Measurements from ENCODE around the gene SCAMP4.

Gene SCAMP4, protein sequence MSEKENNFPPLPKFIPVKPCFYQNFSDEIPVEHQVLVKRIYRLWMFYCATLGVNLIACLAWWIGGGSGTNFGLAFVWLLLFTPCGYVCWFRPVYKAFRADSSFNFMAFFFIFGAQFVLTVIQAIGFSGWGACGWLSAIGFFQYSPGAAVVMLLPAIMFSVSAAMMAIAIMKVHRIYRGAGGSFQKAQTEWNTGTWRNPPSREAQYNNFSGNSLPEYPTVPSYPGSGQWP

DNA sequence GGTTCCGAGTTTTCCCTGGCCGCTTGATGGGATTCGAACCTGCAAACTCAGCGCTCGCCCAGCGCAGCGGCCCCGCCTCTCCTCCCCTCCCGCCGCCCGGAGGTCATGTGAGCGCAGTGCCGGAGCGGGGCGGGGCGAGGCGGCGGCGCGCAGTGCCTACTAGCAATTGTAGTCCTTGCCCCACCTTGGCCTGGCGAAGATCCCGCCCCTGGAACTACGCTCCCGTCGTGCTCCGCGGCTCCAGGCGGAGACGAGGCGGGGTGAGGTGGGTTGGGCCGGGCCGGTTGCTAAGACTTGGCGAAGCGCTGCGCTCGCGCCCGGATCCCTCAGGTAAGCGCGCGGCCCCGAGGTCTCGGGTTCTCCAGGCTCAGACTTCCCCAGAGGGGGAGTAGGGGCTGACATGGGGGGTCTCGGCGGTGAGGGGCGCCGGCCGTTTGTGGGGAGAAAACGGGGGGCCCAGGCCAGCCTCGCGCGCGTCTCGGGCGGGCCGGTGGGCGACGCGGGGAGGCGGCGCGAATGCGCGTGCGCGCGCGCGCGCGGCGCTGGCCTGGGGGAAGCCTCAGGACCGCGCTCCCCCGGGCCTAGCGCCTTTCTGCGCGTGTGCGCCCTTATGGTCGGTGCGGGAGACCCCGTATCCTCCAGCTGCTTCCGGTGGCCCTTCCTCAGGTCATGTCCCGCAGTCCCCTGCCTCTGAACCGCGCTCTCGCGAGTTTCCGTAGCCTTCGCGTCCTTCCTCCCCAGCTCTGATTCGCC, at the start of gene SCAMP4, which contains the start of gene ADAT3:
TSS of gene SCAMP4 (plus strand) at position 290 of the 753 bp plus-strand sequence. CDS start 9,621 bp downstream, outside the sequence.
TSS of gene ADAT3 (plus strand) at position 290 of the 753 bp plus-strand sequence. CDS start 6,649 bp downstream, outside the sequence.
- DNase-seq (ENCODE audit: low spot score) = peak; percentile 98

DNA sequence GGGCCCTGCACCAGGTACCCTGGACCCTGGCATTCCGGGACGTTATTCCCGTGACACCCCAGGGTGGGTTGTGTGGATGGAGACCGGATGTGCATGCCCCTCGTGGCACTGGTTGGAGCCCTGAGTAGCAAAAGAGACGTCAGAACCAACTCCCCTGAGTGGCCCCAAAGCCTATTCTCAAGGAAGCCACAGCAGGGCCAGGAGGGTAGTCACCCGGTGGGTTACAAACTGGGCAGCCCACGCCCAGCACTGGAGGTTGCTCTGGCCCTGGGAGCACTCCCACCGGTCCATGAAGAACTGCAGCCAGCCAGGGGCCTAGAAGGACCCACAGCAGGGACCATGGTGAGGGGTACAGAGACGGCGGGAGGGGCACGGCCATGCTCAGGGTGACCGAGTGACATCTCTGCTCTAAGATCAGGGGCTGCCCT, 49.4 kb upstream of the SCAMP4 start:
- no peak for DNase-seq (ENCODE audit: low spot score)

DNA sequence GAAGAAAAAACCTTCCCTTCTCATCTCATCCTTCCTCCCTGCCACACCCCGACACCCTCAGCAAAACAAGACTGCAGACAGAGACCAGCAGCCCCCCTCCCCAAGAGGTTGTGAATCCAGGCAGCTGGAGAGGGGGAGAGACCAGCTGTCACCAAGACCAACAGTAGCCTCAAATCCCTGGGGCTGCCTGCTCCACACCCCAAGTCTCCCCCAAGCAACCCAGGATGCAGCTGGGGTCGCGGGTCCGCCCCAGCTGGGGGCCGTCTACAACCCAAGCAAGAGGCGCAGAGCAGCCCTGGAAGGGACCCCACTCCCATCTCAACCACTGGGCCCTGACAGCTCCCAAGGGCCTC, 48.9 kb upstream of the SCAMP4 start:
- no peak for DNase-seq (ENCODE audit: low spot score)

DNA sequence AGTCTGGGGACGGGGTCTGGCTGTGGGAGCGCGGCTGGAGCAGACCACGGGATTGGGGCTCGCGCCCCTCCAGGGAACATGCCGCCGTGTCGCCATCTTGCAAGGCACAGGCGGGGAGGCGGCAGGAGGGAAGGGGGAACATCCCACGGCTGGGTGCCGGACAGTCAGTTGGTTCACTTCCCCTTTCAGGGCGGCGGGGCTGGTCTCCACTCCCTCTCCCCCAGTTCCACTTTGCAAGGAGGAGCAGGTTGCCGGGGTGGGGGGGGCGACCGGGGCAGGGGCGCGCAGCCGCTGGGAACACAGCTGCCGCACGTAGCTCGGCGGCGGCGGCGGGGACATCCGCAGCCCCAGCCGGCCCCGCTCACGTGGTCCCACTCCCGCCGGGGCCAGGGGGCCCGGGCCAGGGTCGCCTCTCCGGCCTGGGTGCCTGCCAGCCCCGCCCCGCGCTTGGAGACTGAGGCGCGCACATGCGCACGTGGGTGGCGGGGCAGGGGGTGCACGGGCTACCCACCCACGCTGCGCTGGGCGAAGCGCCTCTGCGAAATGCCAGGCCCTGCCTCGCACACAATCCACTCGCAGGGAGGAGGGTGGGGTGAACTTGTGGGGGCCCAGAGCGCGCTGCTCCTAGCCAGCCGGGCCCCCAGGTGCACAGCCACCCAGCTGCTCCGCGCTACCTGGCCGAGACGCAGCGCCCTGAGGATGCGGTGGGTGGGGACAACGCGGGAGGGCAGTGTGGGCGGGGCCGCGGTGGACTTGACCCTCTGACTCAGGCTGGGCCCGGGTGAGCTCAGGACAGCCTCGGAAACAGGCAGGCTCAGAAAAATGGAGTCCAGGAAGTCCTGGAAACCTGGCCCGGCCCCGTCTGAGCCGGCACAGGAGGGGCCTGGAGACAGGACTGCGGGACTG, 48.2 kb upstream of the SCAMP4 start:
- peak; percentile 91 for DNase-seq (ENCODE audit: low spot score)

DNA sequence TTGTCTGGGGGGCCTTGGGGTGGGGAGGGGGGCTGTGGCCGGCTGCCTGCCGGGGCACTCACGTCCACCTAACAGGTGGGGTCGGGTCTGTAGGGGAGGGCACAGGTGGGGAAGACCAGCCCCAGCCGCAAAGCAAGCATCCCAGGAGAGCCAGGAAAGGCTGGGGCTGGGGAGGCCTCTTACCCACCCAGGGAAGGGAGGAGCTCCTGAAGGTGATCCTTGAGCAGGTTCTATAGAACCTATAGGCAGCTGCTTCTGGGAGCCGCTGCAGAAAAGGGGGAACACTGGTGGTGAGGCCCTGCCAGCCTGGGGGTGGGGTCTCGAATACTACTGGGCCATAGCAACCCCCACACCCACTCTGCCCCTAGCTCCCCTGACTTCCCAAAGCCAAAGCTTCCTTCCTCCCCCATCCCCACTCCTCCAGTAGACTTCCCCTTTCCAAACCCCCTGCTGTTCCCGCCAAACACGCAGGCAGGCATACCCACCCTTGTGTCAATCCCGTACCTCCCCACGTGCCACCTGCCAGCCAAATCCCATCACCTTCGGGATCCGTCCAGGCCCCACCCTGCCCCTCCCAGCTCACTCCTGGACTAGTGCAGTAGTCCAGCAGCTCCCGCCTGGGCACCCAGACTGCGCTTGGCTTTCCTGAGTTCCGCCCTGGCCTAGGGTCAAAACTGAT, 47.4 kb upstream of the SCAMP4 start:
- no peak for DNase-seq (ENCODE audit: low spot score)

DNA sequence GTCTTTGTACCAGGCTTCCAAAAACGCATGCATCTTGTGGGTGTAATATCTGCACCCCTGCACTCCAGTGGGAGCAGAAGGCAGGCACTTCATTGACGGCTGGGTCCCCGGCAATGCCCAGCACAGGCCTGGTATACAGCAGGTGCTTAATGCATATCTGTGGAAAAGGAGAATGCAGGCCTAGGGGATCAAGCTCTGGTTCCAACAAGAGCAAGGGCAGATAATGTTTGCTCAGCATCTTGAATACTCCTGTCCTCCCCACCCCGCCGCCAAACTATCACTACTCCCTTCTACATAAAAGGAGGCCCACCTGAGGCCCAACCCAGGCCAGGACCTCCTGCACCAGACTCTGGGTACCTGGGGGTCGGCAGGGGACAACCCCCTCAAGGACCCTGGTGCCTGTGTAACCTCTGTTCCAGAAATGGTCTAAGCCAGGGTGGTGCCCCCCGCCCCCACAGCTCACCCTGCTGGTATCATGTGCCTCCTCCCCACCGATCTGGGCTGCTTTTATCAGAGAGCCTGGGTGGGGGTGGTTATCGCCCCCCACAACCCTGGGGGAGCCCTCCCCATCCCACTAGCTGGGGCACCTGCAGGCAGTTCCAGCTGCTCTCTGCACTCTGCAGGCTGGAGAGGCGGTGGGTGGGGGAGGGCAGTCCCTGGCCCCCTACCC, 46.7 kb upstream of the SCAMP4 start:
- no peak for DNase-seq (ENCODE audit: low spot score)

DNA sequence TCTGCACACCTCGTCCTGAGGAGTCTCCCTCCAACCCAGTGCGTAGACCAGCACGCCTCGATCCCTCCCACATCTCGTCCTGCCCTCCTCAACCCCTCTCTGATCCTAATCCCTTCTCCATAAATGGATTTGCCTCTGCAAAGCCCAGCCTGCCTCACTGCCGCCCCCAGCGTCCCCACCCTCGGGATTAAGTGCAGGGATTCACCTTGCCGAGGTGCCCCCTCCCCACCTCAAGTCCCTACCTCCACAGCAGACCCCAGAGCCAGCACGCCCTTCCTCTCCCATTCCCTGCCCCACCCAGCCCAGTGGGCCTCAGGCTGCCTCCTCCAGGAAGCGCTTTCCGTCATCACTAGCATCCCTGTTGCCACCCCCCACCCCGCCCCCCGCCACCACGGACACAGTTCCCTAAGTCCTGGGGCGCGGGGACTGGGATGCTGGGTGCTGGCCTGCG, 45.8 kb upstream of the SCAMP4 start:
- DNase-seq (ENCODE audit: low spot score) = no peak

DNA sequence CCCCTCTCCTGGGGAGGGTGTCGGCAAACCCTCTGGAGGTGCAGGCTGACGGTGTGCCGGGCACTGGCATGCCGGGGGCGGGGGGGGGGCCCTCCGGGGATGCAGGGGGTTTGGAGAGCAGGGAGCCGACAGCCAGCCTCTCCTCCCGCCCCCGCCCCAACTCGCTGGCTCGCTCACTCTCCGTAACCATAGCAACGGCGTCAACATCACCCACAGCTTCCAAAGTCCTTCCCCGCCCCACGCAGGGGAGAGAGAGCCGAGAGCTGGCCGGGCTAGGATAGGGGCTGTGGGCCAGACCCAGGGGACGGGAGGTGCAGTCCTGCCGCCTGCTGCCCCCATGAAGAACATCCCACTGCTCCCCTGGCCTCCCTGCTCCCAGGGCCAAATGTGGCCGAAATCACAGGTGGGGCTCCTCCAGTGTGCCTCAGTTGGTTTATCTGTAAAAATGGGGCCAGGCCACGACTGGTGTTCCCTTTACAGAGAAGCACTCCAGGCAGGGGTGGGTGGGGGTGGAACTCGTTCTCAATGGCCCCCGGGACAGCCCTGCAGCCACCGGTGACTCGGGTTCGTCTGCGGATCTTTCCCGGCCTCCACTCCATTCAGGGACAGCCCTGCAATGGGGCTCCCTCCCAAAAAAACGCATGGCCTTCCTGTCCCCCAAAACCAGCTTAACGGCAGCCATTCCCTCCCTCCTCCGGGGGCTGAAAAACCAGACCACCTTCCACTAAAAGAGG, 45.0 kb upstream of the SCAMP4 start:
- DNase-seq (ENCODE audit: low spot score) = peak; percentile 90

DNA sequence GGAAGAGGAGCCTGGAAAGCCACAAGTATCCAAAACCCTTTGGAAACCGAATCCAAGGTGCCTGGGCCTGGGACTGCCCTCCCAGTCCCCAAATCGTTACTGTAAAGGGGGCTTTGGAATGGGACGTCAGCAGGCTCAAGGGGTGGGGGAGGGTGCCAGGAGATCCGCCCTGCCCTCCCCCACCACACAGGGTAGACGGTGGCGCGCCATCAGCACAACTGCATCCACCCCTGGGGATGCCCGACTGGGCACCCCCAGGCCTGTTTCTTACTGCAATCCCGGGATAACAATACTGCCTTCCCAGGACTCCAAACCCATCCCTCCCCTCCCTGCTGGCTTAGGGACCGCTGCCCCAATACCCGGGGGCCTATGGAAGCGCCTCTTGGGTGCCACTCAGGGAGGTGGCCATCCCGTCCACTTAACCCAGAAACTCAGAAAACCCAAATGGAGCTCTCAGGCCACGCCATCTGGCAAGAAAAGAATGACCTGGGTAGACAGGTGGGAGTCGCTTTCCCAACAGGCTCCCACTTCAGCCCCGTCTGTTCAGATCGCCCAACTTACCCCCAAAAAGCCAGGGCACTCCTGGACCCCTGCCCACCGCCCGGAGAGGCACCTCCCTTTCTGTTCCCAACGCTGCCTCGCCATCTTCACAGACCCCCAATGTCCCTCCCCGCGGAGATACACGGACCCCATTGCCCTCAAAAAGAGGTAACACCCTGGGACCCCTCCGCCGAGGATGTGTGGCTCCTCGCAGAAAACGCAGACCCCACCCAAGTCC, 44.2 kb upstream of the SCAMP4 start:
- no peak for DNase-seq (ENCODE audit: low spot score)

DNA sequence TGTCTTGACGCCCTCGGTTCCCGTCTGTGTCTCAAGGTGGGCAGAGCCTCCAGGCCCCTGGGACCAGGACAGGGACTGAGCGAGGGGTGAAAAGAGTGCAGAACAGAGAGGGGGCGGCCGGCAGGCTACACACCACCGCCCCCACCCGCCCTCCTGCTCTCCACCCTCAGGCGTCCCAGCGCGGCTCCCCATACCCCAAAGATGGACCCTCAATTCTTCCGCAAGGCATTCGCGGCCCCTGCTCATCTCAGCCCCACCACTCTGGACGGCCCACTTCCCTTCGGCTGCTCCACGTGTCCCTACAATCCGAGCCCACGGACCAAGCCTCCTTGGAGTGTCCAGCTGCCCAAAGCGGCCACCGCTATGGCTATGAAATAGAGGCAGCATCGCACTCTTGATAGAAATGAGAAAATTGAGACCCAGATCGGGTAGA, 43.6 kb upstream of the SCAMP4 start:
- DNase-seq (ENCODE audit: low spot score) = no peak

DNA sequence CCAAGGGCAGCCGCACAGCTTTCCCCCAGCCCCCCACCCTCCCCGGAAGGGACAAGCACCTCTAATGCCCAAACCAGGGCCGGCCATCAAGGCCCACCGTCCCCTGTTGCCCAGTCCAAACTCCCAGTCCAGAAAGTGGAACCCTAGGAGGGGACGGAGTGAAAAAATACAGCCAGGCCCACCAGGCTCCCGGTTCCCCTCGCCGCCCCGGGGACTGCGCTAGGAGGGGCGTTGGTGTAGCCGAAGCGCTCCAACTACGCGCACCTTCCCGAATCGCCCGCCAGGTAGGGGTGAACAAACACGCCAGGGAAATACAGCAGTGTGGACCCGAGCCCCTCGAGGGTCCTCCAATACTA, 43.2 kb upstream of the SCAMP4 start:
- DNase-seq (ENCODE audit: low spot score) = no peak

DNA sequence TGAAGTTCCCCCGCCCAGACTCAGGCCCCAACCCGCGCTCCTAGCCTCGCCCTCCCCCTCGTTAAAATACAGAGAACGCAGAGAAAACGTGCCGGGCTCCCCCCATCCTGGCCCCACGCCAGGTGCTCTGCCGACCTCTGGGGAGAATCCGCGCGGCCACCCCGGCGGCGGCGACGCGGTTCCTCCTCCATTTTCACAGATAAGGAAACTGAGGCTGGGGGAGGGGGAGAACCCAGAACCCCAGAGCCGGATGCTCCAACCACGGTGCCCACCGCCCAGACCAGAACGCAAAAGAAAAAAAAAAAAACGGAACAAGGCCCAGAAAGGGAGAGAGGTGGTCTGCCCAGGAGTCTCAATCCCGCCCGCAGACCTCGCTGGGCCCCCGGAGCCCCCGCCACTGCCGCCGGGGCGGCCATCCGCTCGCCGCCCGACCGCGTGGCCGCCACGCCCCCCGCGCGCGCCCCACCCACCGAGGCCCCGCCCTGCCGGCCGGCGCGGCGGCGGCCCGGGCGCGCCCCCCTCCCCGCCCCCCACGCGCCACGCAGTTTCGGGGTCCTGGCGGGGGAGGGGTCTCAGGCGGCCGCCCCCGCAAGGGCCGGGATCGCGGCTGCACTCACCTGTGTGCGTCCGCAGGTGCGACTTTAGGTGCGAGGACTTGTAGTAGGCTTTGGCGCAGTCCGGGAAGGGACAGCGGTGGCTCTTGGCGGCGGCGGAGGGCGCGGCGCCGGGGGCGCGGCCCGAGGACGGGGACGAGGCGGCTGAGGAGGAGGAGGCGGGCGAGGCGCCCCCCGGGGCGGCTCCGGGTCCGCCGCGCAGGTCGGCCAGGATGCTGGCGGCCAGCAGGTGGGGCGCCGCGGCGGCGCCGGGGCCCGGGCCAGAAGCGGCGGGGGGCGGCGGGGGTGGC, 42.5 kb upstream of the SCAMP4 start:
- peak; percentile 81 for DNase-seq (ENCODE audit: low spot score)

DNA sequence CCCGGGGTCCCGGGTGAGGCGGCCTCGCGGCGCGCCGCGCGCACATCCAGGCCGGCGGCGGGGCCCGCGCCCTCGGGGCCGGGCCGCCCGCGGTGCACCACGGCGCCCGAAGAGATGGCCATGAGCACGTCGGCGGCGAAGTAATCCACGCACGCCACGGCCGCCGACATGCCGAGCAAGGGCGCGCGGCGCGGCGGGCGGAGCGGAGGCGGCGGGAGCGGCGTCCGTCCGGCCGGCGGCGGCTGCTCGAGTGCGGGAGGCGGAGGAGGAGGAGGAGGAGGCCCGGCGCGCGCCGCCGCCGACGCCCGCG, 41.9 kb upstream of the SCAMP4 start, which contains the start of gene KLF16:
TSS of gene KLF16 (minus strand) at position 252 of the 310 bp plus-strand sequence. CDS start at position 170, 82 bp downstream.
- no peak for DNase-seq (ENCODE audit: low spot score)

DNA sequence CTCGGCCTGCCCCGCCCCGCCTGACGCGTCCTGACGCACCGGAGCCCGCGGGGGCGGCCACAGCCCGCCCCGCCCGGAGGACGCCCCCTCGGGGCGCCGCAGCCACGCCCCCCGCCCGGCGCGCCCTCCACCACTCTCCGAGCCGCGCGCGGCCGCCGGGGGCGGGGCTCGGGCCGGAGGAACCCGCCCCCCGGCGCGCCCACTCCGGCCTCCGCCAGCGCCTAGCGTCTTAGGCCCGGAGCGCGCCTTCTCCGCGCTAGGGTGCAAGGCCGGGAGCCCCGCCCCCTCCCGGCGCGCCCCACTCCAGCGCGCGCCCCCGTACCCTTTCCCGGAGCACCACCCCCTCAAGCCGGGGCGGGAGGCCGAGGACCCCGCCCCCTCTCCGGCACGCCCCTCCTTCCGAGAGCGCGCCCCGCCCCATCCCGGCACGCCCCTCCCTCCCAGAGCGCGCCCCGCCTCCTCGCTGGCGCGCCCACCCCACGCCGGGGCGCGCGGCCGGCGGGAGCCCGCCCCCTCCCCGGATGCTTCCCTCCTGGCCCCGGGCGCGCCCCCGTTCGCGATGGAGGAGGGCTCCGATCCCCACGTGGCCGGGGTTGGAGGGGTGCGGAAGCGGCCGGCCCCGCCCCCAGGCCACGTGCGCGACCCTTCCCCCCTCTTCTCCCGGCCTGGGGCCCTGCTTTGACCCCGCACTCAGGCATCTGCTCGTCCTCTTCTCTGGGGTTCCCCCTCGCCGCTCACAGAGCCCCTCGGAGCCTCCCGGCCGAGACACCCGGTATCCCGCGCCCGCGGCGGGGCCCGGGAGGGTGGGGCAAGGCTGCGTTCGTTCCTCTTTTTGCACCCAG, 41.3 kb upstream of the SCAMP4 start:
- peak; percentile 98 for DNase-seq (ENCODE audit: low spot score)

DNA sequence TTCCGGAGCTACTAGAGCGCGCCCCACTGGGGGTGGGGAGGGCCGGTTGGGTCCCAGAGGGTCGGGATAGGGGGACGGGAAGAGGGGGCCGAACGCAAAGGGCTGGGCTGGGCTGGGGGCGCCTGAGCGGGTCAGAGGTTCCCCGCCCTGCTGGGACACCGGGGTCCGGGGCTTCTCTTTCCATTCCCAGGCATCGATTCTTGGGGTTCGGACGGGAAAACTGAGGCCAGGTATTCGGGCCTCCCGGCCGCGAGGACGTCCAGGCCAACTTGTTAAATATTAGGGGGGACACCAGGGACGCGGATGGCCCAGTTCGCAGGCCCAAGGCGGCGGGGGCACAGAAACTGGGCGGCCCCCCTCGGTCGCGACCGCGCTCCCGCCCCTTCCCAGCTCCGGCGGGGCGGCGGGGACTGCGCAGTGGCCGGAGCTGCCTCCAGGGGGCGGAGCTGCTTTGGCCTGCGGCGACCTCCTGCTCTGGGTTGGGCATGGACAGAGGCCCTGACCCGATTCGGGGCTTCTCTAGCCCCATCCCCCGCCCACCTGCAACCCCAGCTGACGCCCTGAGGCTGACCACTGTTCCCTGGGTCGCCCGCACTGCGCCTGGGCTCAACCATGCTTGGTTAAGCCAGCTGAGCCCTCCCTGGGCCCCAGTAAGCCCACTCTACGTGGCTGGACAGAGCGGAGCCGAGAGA, 40.6 kb upstream of the SCAMP4 start:
- peak; percentile 85 for DNase-seq (ENCODE audit: low spot score)

DNA sequence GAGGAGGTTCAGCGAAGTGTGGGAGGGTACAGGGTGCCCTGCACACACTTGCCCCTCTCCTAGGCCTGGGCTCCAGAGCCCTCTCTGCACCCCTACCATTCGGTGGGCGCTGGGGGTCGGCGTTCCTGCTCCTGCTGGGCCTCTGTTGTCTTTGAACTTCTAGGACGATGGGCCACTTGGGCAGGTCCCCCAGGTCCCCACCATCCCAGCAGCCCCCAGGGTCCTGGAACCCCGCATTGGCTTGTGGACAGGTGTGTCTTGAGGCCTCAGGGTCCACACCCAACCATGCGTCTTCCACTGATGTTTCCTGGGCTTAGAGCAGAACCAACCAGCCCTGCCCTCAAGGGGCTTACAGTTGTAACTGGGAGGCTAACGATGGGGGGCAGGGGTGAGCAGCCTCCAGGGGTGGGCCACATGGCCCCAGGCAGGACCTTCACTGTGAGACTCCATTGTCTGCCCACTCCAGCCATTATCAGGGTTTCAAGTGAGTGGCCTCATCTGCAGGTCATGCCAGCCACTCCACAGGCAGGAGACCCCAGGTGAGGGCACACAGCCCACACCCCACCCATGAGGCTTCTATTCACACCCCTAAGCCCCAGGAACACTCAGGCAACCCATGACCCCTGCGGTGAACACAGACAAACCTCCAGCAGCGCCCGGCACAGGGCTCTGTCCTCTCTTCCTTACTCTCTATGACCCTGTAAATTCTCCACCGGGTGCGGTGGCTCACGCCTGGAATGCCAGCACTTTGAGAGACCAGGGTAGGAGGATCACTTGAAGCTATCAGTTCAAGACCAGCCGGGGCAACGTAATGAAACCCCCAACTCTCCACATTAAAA, 39.8 kb upstream of the SCAMP4 start:
- DNase-seq (ENCODE audit: low spot score) = no peak
